Psoas muscle (tissue), 8 donors: Measurements from ENCODE around the gene CDHR4. TPM values are rescaled to one million over a fixed set of nuclear protein-coding genes. Genes with fewer than 3 reads are reported as not detected.

Source experiments
- ATAC-seq, 4 donors: fragments of 200-7000 bp; cut with Tn5 transposase; one replicate each; pipeline ENCODE4 v1.9.1; 2020; ENCODE audit warnings: moderate library complexity in 3 of 4, mild to moderate bottlenecking in 2 of 4
- DNase-seq, 2 donors: peaks; one replicate each; pipeline ENCODE4 v3.0.0-alpha.2; 2020
- H3K27ac ChIP-seq: fragments of 200-600 bp; one replicate; pipeline ENCODE4 v1.8.0; 2022
- H3K27me3 ChIP-seq, 3 donors: fragments of 200-600 bp in 1 of 3; one replicate each; pipeline versions ENCODE4 v1.6.1 to v1.8.0; 2013 to 2022; ENCODE audit warnings: low read length in 2 of 3, mild to moderate bottlenecking in 2 of 3, moderate library complexity in 1 of 3; ENCODE audit not compliant: insufficient read depth in 3 of 3
- H3K36me3 ChIP-seq, 2 donors: fragments of 200-600 bp in 1 of 2; one replicate each; pipeline versions ENCODE4 v1.6.1 to v1.8.0; 2013 to 2022; ENCODE audit warnings: low read depth in 1 of 2, mild to moderate bottlenecking in 1 of 2, moderate library complexity in 1 of 2; ENCODE audit not compliant: insufficient read depth in 1 of 2
- H3K4me1 ChIP-seq: fragments of 200-600 bp; one replicate; pipeline ENCODE4 v1.8.0; 2022
- H3K4me3 ChIP-seq: fragments of 200-600 bp; one replicate; pipeline ENCODE4 v1.8.0; 2022; ENCODE audit warnings: mild to moderate bottlenecking
- H3K9me3 ChIP-seq: fragments of 200-600 bp; one replicate; pipeline ENCODE4 v1.8.0; 2022
- CTCF ChIP-seq: fragments of 200-600 bp; IDR thresholded peaks from one replicate; pipeline ENCODE4 v1.8.0; 2022; ENCODE audit warnings: antibody characterized with exemption
- WGBS, 3 donors: extraction: QIAGEN DNeasy Blood & Tissue Kit; methylation state at CpG; one replicate each; pipeline versions ENCODE4 v1.1.6 to v1.1.7; 2013; 5-methylcytosine and 5-hydroxymethylcytosine counted together
- intact Hi-C, 2 donors: fragments of 100-400 bp; cut with DNase I; formaldehyde crosslinking; loops; one replicate each; pipeline versions ENCODE4 v1.11.0 to v1.14.2; 2022
- polyA plus RNA-seq, 3 donors: library from polyadenylated mRNA; stranded (reverse); fragments of 200-250 nt; gene quantifications; one replicate each; pipeline ENCODE4 v1.2.3, GENCODE V29; 2013
- total RNA-seq, 4 donors: library from RNA; stranded (reverse); fragmentation: NEBNext Ultra II Directional in 2 of 4; extraction: Animal tissue kit (Norgen Biotek cat#: 25700) in 2 of 4; gene quantifications; one replicate each; pipeline versions ENCODE4 v1.2.1 to v1.2.4, GENCODE V29; 2021 to 2023
- donor health status: healthy with polysubstance abuse.
- donor health status: DM: no; HTN: no; CAD: no; lungs with moderate emphysema.
- donor health status: Bipolar disorder and iron deficiency.
- donor health status: healthy.
- donor health status: DM: yes; HTN: yes; CAD: no.
- donor health status: DM: no; HTN: no; CAD: no.
- donor health status: DM: no; HTN: no; CAD: no.
- donor health status: DM: yes; HTN: yes; CAD: no.

CDHR4 gene
- total and polyA plus RNA-seq, 7 donors: 0.03 to 0.28 TPM; not detected in 5

GRCh38 chr3:49792371-49793150 lies 7.1 kb downstream of the CDHR4 start:
- intact Hi-C loops: no loop called here
- Histone ChIP-seq H3K27me3 (no peaks in the 10 kb centered on the region), H3K4me1 (no peaks in the 10 kb centered on the region), H3K9me3 (no peaks in the 10 kb centered on the region), H3K27ac (no peak overlapping the region), H3K4me3 (no peak overlapping the region), H3K36me3 (no peaks in the 10 kb centered on the region)
- no peak for TF ChIP-seq CTCF
- no peak for DNase-seq
- 83 to 91% (median 85%) methylated on average over 9 to 10 of the region's 10 CpGs for WGBS, 3 donors
- ATAC-seq: no peak

GRCh38 chr3:49791571-49791970 lies 8.1 kb downstream of the CDHR4 start:
- WGBS, 3 donors: 86 to 93% (median 87%) methylated on average over 4 of the region's 4 CpGs
- ATAC-seq (no peak), DNase-seq (no peak)
- H3K9me3 ChIP-seq: no peaks in the 10 kb centered on the region
- H3K36me3 ChIP-seq: no peaks in the 10 kb centered on the region
- H3K27me3 ChIP-seq: no peaks in the 10 kb centered on the region
- H3K27ac ChIP-seq: no peak overlapping the region
- TF ChIP-seq CTCF: no peak
- H3K4me1 ChIP-seq: peaks cover 5% of the 10 kb centered on the region
- no peak overlapping the region for H3K4me3 ChIP-seq
- intact Hi-C loops: no loop called here

GRCh38 chr3:49790626-49791411 lies 8.9 kb downstream of the CDHR4 start:
- no peaks in the 10 kb centered on the region for H3K9me3 ChIP-seq
- H3K4me1 ChIP-seq: peaks cover 5% of the 10 kb centered on the region
- intact Hi-C loops: no loop called here
- H3K27me3 ChIP-seq: no peaks in the 10 kb centered on the region
- no peak overlapping the region for H3K27ac ChIP-seq
- DNase-seq: no peak
- WGBS, 3 donors: 65 to 68% (median 67%) methylated on average over 9 of the region's 9 CpGs
- TF ChIP-seq CTCF: no peak
- ATAC-seq: no peak
- no peak overlapping the region for H3K4me3 ChIP-seq
- H3K36me3 ChIP-seq: no peaks in the 10 kb centered on the region

- TF ChIP-seq CTCF: no peak
- Histone ChIP-seq H3K4me3 (no peak overlapping the region), H3K27ac (no peak overlapping the region), H3K4me1 (peaks cover 19% of the 10 kb centered on the region), H3K27me3 (no peaks in the 10 kb centered on the region), H3K36me3 (peaks cover 0 to 17% of the 10 kb centered on the region in 2 donors), H3K9me3 (no peaks in the 10 kb centered on the region)
- ATAC-seq (no peak), DNase-seq (no peak)
- WGBS, 3 donors: 92 to 100% (median 98%) methylated on average over 2 of the region's 2 CpGs
- intact Hi-C loops: no loop called here
Observed at GRCh38 chr3:49788056-49788455, 11.6 kb downstream of the CDHR4 start.
